ENCODE measurements around the gene MRPL2.

DNA sequence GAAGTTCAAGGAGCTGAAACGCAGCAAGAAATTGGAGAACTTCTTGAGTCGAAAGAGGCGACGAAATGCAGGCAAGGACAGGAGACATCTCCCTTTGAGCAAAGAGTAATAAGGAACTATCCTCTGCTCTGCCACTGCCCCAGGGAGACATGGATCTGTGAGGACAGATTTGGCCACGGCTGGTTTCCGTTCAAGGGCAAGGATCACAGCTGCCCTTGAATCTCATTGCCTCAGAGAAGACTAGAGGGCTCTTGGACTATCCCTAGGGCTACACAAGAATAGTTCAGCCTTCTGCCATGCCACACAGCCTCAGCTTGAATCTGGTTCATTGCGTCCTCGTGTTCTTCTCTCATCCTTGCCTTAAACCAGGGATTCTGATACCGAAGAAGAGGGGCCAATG lies 30.1 kb downstream of the MRPL2 start:
- TF ChIP-seq, protein P1, sequence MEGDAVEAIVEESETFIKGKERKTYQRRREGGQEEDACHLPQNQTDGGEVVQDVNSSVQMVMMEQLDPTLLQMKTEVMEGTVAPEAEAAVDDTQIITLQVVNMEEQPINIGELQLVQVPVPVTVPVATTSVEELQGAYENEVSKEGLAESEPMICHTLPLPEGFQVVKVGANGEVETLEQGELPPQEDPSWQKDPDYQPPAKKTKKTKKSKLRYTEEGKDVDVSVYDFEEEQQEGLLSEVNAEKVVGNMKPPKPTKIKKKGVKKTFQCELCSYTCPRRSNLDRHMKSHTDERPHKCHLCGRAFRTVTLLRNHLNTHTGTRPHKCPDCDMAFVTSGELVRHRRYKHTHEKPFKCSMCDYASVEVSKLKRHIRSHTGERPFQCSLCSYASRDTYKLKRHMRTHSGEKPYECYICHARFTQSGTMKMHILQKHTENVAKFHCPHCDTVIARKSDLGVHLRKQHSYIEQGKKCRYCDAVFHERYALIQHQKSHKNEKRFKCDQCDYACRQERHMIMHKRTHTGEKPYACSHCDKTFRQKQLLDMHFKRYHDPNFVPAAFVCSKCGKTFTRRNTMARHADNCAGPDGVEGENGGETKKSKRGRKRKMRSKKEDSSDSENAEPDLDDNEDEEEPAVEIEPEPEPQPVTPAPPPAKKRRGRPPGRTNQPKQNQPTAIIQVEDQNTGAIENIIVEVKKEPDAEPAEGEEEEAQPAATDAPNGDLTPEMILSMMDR (IDR thresholded peaks at IDR 0.05) = no peak
- no peak for TF ChIP-seq POLR2A (IDR thresholded peaks at IDR 0.05)

All from body of pancreas (tissue), 4 donors.